H9 (cell line): ENCODE results near the gene PYHIN1. TPM values are rescaled to one million over a fixed set of nuclear protein-coding genes. Genes with fewer than 3 reads are reported as not detected.

Source experiments
- DNase-seq: peaks from one replicate; pipeline ENCODE4 v3.0.0-alpha.2; 2017
- H2AFZ ChIP-seq: one replicate; pipeline ENCODE4 v1.6.1; 2013; ENCODE audit warnings: mild to moderate bottlenecking, low read length, control low read depth, moderate library complexity
- H2AK5ac ChIP-seq: 2 replicates; pipeline ENCODE4 v1.6.1; 2013; ENCODE audit warnings: low read length, control low read depth, mixed read lengths; ENCODE audit not compliant: insufficient read length
- H2BK120ac ChIP-seq: one replicate; pipeline ENCODE4 v1.6.1; 2013; ENCODE audit warnings: low read depth, mild to moderate bottlenecking, low read length, control low read depth, inconsistent platforms; ENCODE audit not compliant: poor library complexity, severe bottlenecking
- H2BK12ac ChIP-seq: 2 replicates; pipeline ENCODE4 v1.6.1; 2013; ENCODE audit warnings: low read length, control low read depth, mixed read lengths, low read depth; ENCODE audit not compliant: insufficient read length
- H2BK15ac ChIP-seq: 2 replicates; pipeline ENCODE4 v1.6.1; 2013; ENCODE audit warnings: low read depth, low read length, control low read depth
- H2BK20ac ChIP-seq: one replicate; pipeline ENCODE4 v1.6.1; 2013; ENCODE audit warnings: low read depth, mild to moderate bottlenecking, low read length, control low read depth, inconsistent platforms; ENCODE audit not compliant: poor library complexity, severe bottlenecking
- H2BK5ac ChIP-seq: 2 replicates; pipeline ENCODE4 v1.6.1; 2013; ENCODE audit warnings: low read length, control low read depth, mixed read lengths; ENCODE audit not compliant: insufficient read length
- H3K14ac ChIP-seq: 2 replicates; pipeline ENCODE4 v1.6.1; 2013; ENCODE audit warnings: low read length, control low read depth; ENCODE audit not compliant: insufficient read depth
- H3K18ac ChIP-seq: 2 replicates; pipeline ENCODE4 v1.6.1; 2013; ENCODE audit warnings: low read depth, mild to moderate bottlenecking, mixed read lengths, low read length, control low read depth; ENCODE audit not compliant: insufficient read length
- H3K23ac ChIP-seq: 2 replicates; pipeline ENCODE4 v1.6.1; 2013; ENCODE audit warnings: low read length, control low read depth, mixed read lengths, low read depth; ENCODE audit not compliant: insufficient read length
- H3K23me2 ChIP-seq: 2 replicates; pipeline ENCODE4 v1.6.1; 2013; ENCODE audit warnings: low read depth, mild to moderate bottlenecking, mixed read lengths, low read length, control low read depth; ENCODE audit not compliant: insufficient read length, poor library complexity, severe bottlenecking
- H3K27ac ChIP-seq: 2 replicates; pipeline ENCODE4 v1.5.1; 2013; ENCODE audit warnings: low read length, control low read depth, mixed read lengths, low read depth; ENCODE audit not compliant: insufficient read length
- H3K27me3 ChIP-seq: 2 replicates; pipeline ENCODE4 v1.6.1; 2013; ENCODE audit warnings: low read length, control low read depth, inconsistent platforms; ENCODE audit not compliant: insufficient read depth
- H3K4ac ChIP-seq: 2 replicates; pipeline ENCODE4 v1.6.1; 2013; ENCODE audit warnings: low read depth, mild to moderate bottlenecking, control low read depth, inconsistent platforms, low read length, moderate library complexity
- H3K4me1 ChIP-seq: 2 replicates; pipeline ENCODE4 v1.6.1; 2013; ENCODE audit warnings: low read length, control low read depth, inconsistent platforms; ENCODE audit not compliant: insufficient read depth
- H3K4me2 ChIP-seq: 2 replicates; pipeline ENCODE4 v1.6.1; 2013; ENCODE audit warnings: low read length, control low read depth, mixed read lengths; ENCODE audit not compliant: insufficient read length, insufficient read depth
- H3K56ac ChIP-seq: 2 replicates; pipeline ENCODE4 v1.6.1; 2013; ENCODE audit warnings: low read depth, mild to moderate bottlenecking, mixed read lengths, low read length, control low read depth; ENCODE audit not compliant: insufficient read length
- H3K79me1 ChIP-seq: 2 replicates; pipeline ENCODE4 v1.6.1; 2013; ENCODE audit warnings: low read depth, mild to moderate bottlenecking, moderate library complexity, low read length, control low read depth, inconsistent platforms; ENCODE audit not compliant: insufficient read depth, poor library complexity, severe bottlenecking
- H3K79me2 ChIP-seq: 2 replicates; pipeline ENCODE4 v1.6.1; 2013; ENCODE audit warnings: low read length, control low read depth, inconsistent platforms; ENCODE audit not compliant: insufficient read depth
- H3K9ac ChIP-seq: 2 replicates; pipeline ENCODE4 v1.6.1; 2013; ENCODE audit warnings: low read length, control low read depth, mixed read lengths; ENCODE audit not compliant: insufficient read length; ENCODE audit errors: extremely low read depth
- H3K9me3 ChIP-seq: one replicate; pipeline ENCODE4 v1.6.1; 2013; ENCODE audit warnings: low read depth, low read length, inconsistent platforms; ENCODE audit not compliant: control insufficient read depth
- H3T11ph ChIP-seq: one replicate; pipeline ENCODE4 v1.6.1; 2013; ENCODE audit warnings: mild to moderate bottlenecking, low read length, control low read depth, inconsistent platforms
- H4K20me1 ChIP-seq: one replicate; pipeline ENCODE4 v1.6.1; 2013; ENCODE audit not compliant: control insufficient read depth, insufficient read length, insufficient read depth
- H4K5ac ChIP-seq: 2 replicates; pipeline ENCODE4 v1.6.1; 2013; ENCODE audit warnings: low read depth, mild to moderate bottlenecking, mixed read lengths, low read length, control low read depth; ENCODE audit not compliant: insufficient read length
- H4K8ac ChIP-seq: replicated peaks from 2 replicates; pipeline ENCODE4 v1.6.1; 2013; ENCODE audit warnings: low read length, control low read depth, mixed read lengths, low read depth; ENCODE audit not compliant: insufficient read length
- H4K91ac ChIP-seq: 2 replicates; pipeline ENCODE4 v1.6.1; 2013; ENCODE audit warnings: low read depth, mild to moderate bottlenecking, moderate library complexity, mixed read lengths, low read length, control low read depth; ENCODE audit not compliant: insufficient read length
- H3K27ac Mint-ChIP-seq, 3 experiments: 2 replicates in 2 of 3; 3 replicates in 1 of 3; pipeline ENCODE4 v1.8.0; 2020 to 2021; ENCODE audit warnings: mixed read lengths in 3 of 3, mild to moderate bottlenecking in 1 of 3, moderate library complexity in 1 of 3
- H3K27me3 Mint-ChIP-seq: 2 replicates; pipeline ENCODE4 v1.8.0; 2021; ENCODE audit warnings: low read depth, mild to moderate bottlenecking, moderate library complexity, mixed read lengths
- H3K36me3 Mint-ChIP-seq, 3 experiments: 2 replicates in 2 of 3; 3 replicates in 1 of 3; pipeline ENCODE4 v1.8.0; 2020 to 2021; ENCODE audit warnings: low read depth in 3 of 3, mixed read lengths in 3 of 3; ENCODE audit not compliant: insufficient read depth in 1 of 3
- H3K4me1 Mint-ChIP-seq, 2 experiments: 2 replicates each; pipeline ENCODE4 v1.8.0; 2020; ENCODE audit warnings: mixed read lengths in 2 of 2
- H3K4me3 Mint-ChIP-seq, 2 experiments: 2 replicates in 1 of 2; 3 replicates in 1 of 2; pipeline ENCODE4 v1.8.0; 2020 to 2021; ENCODE audit warnings: mild to moderate bottlenecking in 2 of 2, mixed read lengths in 2 of 2, moderate library complexity in 1 of 2
- H3K9me3 Mint-ChIP-seq, 2 experiments: 2 replicates in 1 of 2; 3 replicates in 1 of 2; pipeline ENCODE4 v1.8.0; 2020; ENCODE audit warnings: mild to moderate bottlenecking in 2 of 2, mixed read lengths in 2 of 2, moderate library complexity in 1 of 2
- WGBS: extraction: QIAGEN DNeasy Blood & Tissue Kit; methylation state at CpG from one replicate; pipeline ENCODE4 v1.1.7; 2013; ENCODE audit warnings: missing lambda C conversion rate, low lambda C conversion rate, mixed read lengths; ENCODE audit not compliant: insufficient read length; ENCODE audit errors: extremely low coverage; 5-methylcytosine and 5-hydroxymethylcytosine counted together
- total RNA-seq: library from RNA; stranded (reverse); gene quantifications from 2 replicates; pipeline ENCODE4 v1.2.1, GENCODE V29; 2021
- TF ChIP-seq, protein P1 (sequence below): fragments of 200-600 bp; sonication (generic); conservative IDR thresholded peaks from 3 replicates; pipeline ENCODE4 v1.8.0; 2021; ENCODE audit warnings: antibody characterized with exemption, mild to moderate bottlenecking

Gene PYHIN1
- total RNA-seq, 1 experiment from 2014 or later = not detected

DNA sequence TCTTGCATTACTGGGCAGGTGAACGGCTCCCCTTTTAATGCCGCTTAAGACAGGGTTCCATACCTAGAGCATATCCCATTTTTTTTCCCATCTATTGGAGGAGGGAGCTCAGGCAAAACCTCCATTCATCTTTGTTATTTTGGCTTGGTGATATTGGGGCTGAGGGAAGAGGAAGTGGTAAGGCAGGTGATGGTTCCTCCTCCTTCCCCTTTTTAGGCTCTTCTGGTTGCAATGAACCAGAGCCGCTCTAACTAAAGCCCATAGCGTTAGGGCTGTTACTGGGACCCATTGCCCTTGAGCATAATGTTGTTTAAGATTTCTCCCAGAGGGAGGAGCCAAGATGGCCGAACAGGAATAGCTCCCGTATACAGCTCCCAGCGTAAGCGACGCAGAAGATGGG lies 21.1 kb downstream of the PYHIN1 start:
- no peak overlapping the region for H3K56ac ChIP-seq
- Mint-ChIP-seq H3K4me1 (peaks cover 0 to 3% of the 10 kb centered on the region in 2 experiments; a peak in 1 of 4 replicates), H3K27ac (no peak overlapping the region), H3K4me3 (no peak overlapping the region), H3K27me3 (peaks cover 4% of the 10 kb centered on the region), H3K9me3 (peaks cover 7 to 8% of the 10 kb centered on the region in 2 experiments), H3K36me3 (peaks cover 6 to 8% (median 8%) of the 10 kb centered on the region in 3 experiments; a peak in 5 of 7 replicates)
- H2BK120ac ChIP-seq = no peak overlapping the region
- H4K5ac ChIP-seq = no peak overlapping the region
- no peak overlapping the region for H3K18ac ChIP-seq
- H2BK20ac ChIP-seq = no peak overlapping the region
- H3K27me3 ChIP-seq = no peaks in the 10 kb centered on the region
- H4K8ac ChIP-seq = no peak overlapping the region
- H3K4me2 ChIP-seq = no peak overlapping the region
- no peaks in the 10 kb centered on the region for H3K9me3 ChIP-seq
- H3K23me2 ChIP-seq = no peaks in the 10 kb centered on the region
- no peak overlapping the region for H3K9ac ChIP-seq
- H3K14ac ChIP-seq = no peak overlapping the region
- H4K20me1 ChIP-seq = no peaks in the 10 kb centered on the region
- H4K91ac ChIP-seq = no peak overlapping the region
- no peak overlapping the region for H2AK5ac ChIP-seq
- H3K27ac ChIP-seq = no peak overlapping the region
- H3K79me1 ChIP-seq = no peaks in the 10 kb centered on the region
- H3K79me2 ChIP-seq = no peaks in the 10 kb centered on the region
- TF ChIP-seq, protein P1, sequence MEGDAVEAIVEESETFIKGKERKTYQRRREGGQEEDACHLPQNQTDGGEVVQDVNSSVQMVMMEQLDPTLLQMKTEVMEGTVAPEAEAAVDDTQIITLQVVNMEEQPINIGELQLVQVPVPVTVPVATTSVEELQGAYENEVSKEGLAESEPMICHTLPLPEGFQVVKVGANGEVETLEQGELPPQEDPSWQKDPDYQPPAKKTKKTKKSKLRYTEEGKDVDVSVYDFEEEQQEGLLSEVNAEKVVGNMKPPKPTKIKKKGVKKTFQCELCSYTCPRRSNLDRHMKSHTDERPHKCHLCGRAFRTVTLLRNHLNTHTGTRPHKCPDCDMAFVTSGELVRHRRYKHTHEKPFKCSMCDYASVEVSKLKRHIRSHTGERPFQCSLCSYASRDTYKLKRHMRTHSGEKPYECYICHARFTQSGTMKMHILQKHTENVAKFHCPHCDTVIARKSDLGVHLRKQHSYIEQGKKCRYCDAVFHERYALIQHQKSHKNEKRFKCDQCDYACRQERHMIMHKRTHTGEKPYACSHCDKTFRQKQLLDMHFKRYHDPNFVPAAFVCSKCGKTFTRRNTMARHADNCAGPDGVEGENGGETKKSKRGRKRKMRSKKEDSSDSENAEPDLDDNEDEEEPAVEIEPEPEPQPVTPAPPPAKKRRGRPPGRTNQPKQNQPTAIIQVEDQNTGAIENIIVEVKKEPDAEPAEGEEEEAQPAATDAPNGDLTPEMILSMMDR = no peak
- no peak overlapping the region for H2AFZ ChIP-seq
- H2BK15ac ChIP-seq = no peak overlapping the region
- H3T11ph ChIP-seq = no peak overlapping the region
- no peak overlapping the region for H2BK5ac ChIP-seq
- no peaks in the 10 kb centered on the region for H3K4me1 ChIP-seq
- no peak overlapping the region for H2BK12ac ChIP-seq
- no CpG with 5 or more reads among the region's 9 CpGs for WGBS
- H3K4ac ChIP-seq = no peak overlapping the region
- DNase-seq = no peak
- no peak overlapping the region for H3K23ac ChIP-seq
